H1 (cell line): ENCODE results near the gene LINC01488. TPM values are rescaled to one million over a fixed set of nuclear protein-coding genes. Genes with fewer than 3 reads are reported as not detected.

Experiments
- CTCF ChIA-PET: fragments of 300-600 bp; sonication (Branson Sonifier 250); formaldehyde crosslinking; loops from one replicate; lab custom pipeline; 2021; ENCODE audit not compliant: partially characterized antibody; lab: Charles Lee
- POLR2A ChIA-PET: fragments of 300-600 bp; sonication (Branson Sonifier 250); formaldehyde crosslinking; loops from one replicate; lab custom pipeline; 2021; ENCODE audit warnings: inconsistent platforms; ENCODE audit not compliant: partially characterized antibody; lab: Charles Lee
- DNase-seq, 2 experiments: peaks; one replicate each; pipeline versions ENCODE4 v3.0.0 to v3.0.0-alpha.2; 2010 to 2022; ENCODE audit warnings: low spot score in 2 of 2, low read depth in 1 of 2, mixed read lengths in 1 of 2
- FAIRE-seq: peaks from 2 replicates; lab custom pipeline; 2011; peaks lifted over from hg19 to GRCh38; lab: Jason Lieb, UNC
- H2AFZ ChIP-seq: 2 replicates; pipeline ENCODE4 v1.8.1; 2012; ENCODE audit warnings: low read length, inconsistent platforms
- H2AK5ac ChIP-seq: 2 replicates; pipeline ENCODE4 v1.6.1; 2013; ENCODE audit warnings: low read depth, low read length
- H2BK120ac ChIP-seq: replicated peaks from 2 replicates; pipeline ENCODE3; 2013; ENCODE audit warnings: low read depth, low read length, inconsistent platforms
- H2BK12ac ChIP-seq: 2 replicates; pipeline ENCODE4 v1.6.1; 2013; ENCODE audit warnings: low read depth, low read length
- H2BK15ac ChIP-seq: 2 replicates; pipeline ENCODE4 v1.6.1; 2013; ENCODE audit warnings: low read length
- H2BK20ac ChIP-seq: 2 replicates; pipeline ENCODE4 v1.6.1; 2013; ENCODE audit warnings: low read length
- H2BK5ac ChIP-seq: 2 replicates; pipeline ENCODE4 v1.6.1; 2013; ENCODE audit warnings: low read depth, low read length
- H3K14ac ChIP-seq: 2 replicates; pipeline ENCODE4 v1.6.1; 2013; ENCODE audit warnings: inconsistent platforms; ENCODE audit not compliant: insufficient read length
- H3K18ac ChIP-seq: 2 replicates; pipeline ENCODE4 v1.6.1; 2013; ENCODE audit warnings: low read length; ENCODE audit errors: extremely low read depth
- H3K23ac ChIP-seq: 2 replicates; pipeline ENCODE4 v1.6.1; 2013; ENCODE audit warnings: inconsistent platforms; ENCODE audit not compliant: insufficient read length
- H3K23me2 ChIP-seq: 2 replicates; pipeline ENCODE4 v1.6.1; 2013; ENCODE audit warnings: low read depth, low read length
- H3K27ac ChIP-seq: 2 replicates; pipeline ENCODE4 v1.6.1; 2011; ENCODE audit warnings: low read depth, low read length, inconsistent platforms
- H3K27me3 ChIP-seq, 4 experiments: replicated peaks in 1 of 4; 1 replicate in 1 of 4; 2 replicates in 3 of 4; pipeline versions ENCODE4 v1.6.1 to v1.8.1; 2011 to 2013; ENCODE audit warnings: low read length in 3 of 4, mild to moderate bottlenecking in 3 of 4, inconsistent platforms in 2 of 4, mixed read lengths in 2 of 4, moderate library complexity in 1 of 4; ENCODE audit not compliant: control insufficient read depth in 3 of 4, insufficient read depth in 3 of 4; ENCODE audit errors: extremely low read depth in 1 of 4
- H3K36me3 ChIP-seq, 4 experiments: 2 replicates each; pipeline versions ENCODE4 v1.6.1 to v1.8.1; 2011 to 2013; ENCODE audit warnings: mild to moderate bottlenecking in 4 of 4, low read length in 3 of 4, moderate library complexity in 2 of 4, control low read depth in 1 of 4, inconsistent platforms in 1 of 4; ENCODE audit not compliant: insufficient read depth in 4 of 4, control insufficient read depth in 2 of 4
- H3K4ac ChIP-seq: replicated peaks from 2 replicates; pipeline ENCODE3; 2013; ENCODE audit warnings: low read length, low read depth, mixed read lengths, inconsistent platforms; ENCODE audit not compliant: insufficient read length
- H3K4me1 ChIP-seq, 4 experiments: replicated peaks in 1 of 4; 1 replicate in 1 of 4; 2 replicates in 3 of 4; pipeline versions ENCODE4 v1.6.1 to v1.8.1; 2011 to 2013; ENCODE audit warnings: low read length in 3 of 4, inconsistent platforms in 2 of 4, mixed read lengths in 1 of 4; ENCODE audit not compliant: insufficient read depth in 4 of 4, control insufficient read depth in 3 of 4
- H3K4me2 ChIP-seq, 2 experiments: 2 replicates each; pipeline versions ENCODE4 v1.6.1 to v1.8.1; 2011 to 2013; ENCODE audit warnings: low read depth in 2 of 2, low read length in 2 of 2, control low read depth in 1 of 2, inconsistent platforms in 1 of 2, mild to moderate bottlenecking in 1 of 2; ENCODE audit not compliant: insufficient read depth in 1 of 2
- H3K4me3 ChIP-seq, 4 experiments: fragments of 200-600, 300-600 bp in 1 of 4; sonication (generic), shearing (Covaris generic), sonication (Bioruptor Twin) in 1 of 4; 2 replicates each; pipeline versions ENCODE4 v1.5.1 to v1.8.1; 2011 to 2016; ENCODE audit warnings: low read length in 4 of 4, low read depth in 3 of 4, control low read depth in 2 of 4, inconsistent platforms in 2 of 4, mild to moderate bottlenecking in 2 of 4, mixed read lengths in 1 of 4, moderate library complexity in 1 of 4; ENCODE audit not compliant: insufficient read depth in 2 of 4; ENCODE audit errors: extremely low read depth in 1 of 4
- H3K56ac ChIP-seq: replicated peaks from 2 replicates; pipeline ENCODE3; 2013; ENCODE audit warnings: low read depth, mild to moderate bottlenecking, mixed read lengths, low read length, inconsistent platforms; ENCODE audit not compliant: insufficient read length
- H3K79me1 ChIP-seq: 2 replicates; pipeline ENCODE4 v1.6.1; 2013; ENCODE audit warnings: low read depth, low read length, control low read depth
- H3K79me2 ChIP-seq, 2 experiments: 2 replicates each; pipeline versions ENCODE4 v1.6.1 to v1.8.1; 2012 to 2013; ENCODE audit warnings: low read length in 2 of 2, mild to moderate bottlenecking in 2 of 2, inconsistent platforms in 1 of 2; ENCODE audit not compliant: insufficient read depth in 2 of 2, control insufficient read depth in 1 of 2
- H3K9ac ChIP-seq, 4 experiments: replicated peaks in 1 of 4; 1 replicate in 1 of 4; 2 replicates in 3 of 4; pipeline versions ENCODE4 v1.6.1 to v1.8.1; 2011 to 2013; ENCODE audit warnings: low read depth in 3 of 4, low read length in 3 of 4, control low read depth in 2 of 4, mild to moderate bottlenecking in 2 of 4, moderate library complexity in 2 of 4, inconsistent platforms in 1 of 4; ENCODE audit errors: extremely low read depth in 1 of 4
- H3K9me3 ChIP-seq, 2 experiments: 2 replicates each; pipeline versions ENCODE4 v1.6.1 to v1.8.1; 2012 to 2013; ENCODE audit warnings: mild to moderate bottlenecking in 2 of 2, moderate library complexity in 2 of 2, control low read depth in 1 of 2, inconsistent platforms in 1 of 2, low read depth in 1 of 2, low read length in 1 of 2, mixed read lengths in 1 of 2; ENCODE audit not compliant: insufficient read depth in 2 of 2
- H4K20me1 ChIP-seq, 2 experiments: replicated peaks in 1 of 2; 2 replicates each; pipeline versions ENCODE3 to v1.8.1; 2011 to 2013; ENCODE audit warnings: inconsistent platforms in 2 of 2, low read length in 2 of 2, mild to moderate bottlenecking in 1 of 2; ENCODE audit not compliant: insufficient read depth in 2 of 2, control insufficient read depth in 1 of 2
- H4K5ac ChIP-seq: 2 replicates; pipeline ENCODE4 v1.6.1; 2013; ENCODE audit warnings: low read length, low read depth, mixed read lengths, inconsistent platforms; ENCODE audit not compliant: insufficient read length
- H4K8ac ChIP-seq: 2 replicates; pipeline ENCODE4 v1.8.0; 2013; ENCODE audit warnings: mild to moderate bottlenecking, moderate library complexity, low read length, inconsistent platforms; ENCODE audit not compliant: insufficient read depth; ENCODE audit errors: extremely low read depth
- H4K91ac ChIP-seq: replicated peaks from 2 replicates; pipeline ENCODE3; 2013; ENCODE audit warnings: low read length, mixed read lengths, inconsistent platforms; ENCODE audit not compliant: insufficient read length
- BACH1 ChIP-seq: IDR thresholded peaks from 2 replicates; pipeline ENCODE4 v1.6.1; 2012; ENCODE audit warnings: low read length, improper control_type of control experiment
- KDM5A ChIP-seq: fragments of 200-600 bp; IDR thresholded peaks from 2 replicates; pipeline ENCODE4 v1.7.1; 2012; ENCODE audit warnings: mild to moderate bottlenecking, low read length, inconsistent platforms, mixed read lengths
- PHF8 ChIP-seq: fragments of 200-600 bp; sonication (generic); conservative IDR thresholded peaks from 2 replicates; pipeline ENCODE4 v1.7.1; 2012; ENCODE audit warnings: low read depth, mild to moderate bottlenecking, inconsistent platforms, low read length, moderate library complexity
- TBP ChIP-seq: IDR thresholded peaks from 2 replicates; pipeline ENCODE4 v1.6.1; 2011; ENCODE audit warnings: low read depth, low read length, improper control_type of control experiment
- WGBS, 2 experiments: shearing (Covaris generic) in 1 of 2; methylation state at CpG; one replicate each; pipeline versions ENCODE4 v1.1.6 to v1.1.7; 2013 to 2015; ENCODE audit warnings: low lambda C conversion rate in 2 of 2, mixed read lengths in 2 of 2, inconsistent platforms in 1 of 2, low coverage in 1 of 2, missing lambda C conversion rate in 1 of 2; ENCODE audit not compliant: insufficient replicate concordance in 2 of 2, insufficient coverage in 1 of 2, insufficient read length in 1 of 2; ENCODE audit errors: extremely low coverage in 1 of 2, missing lambda C conversion rate in 1 of 2; 5-methylcytosine and 5-hydroxymethylcytosine counted together
- polyA plus RNA-seq, 7 experiments: library from polyadenylated mRNA; depleted of rRNA in 3 of 7; stranded (reverse) in 5 of 7; unstranded in 2 of 7; fragments of >200 nt in 5 of 7; fragments of 200-250 nt in 2 of 7; gene quantifications; 1 replicate in 5 of 7; 2 replicates in 1 of 7; 4 replicates in 1 of 7; pipeline versions ENCODE4 v1.2.1 to v1.2.3, GENCODE V29; 2011 to 2013; ENCODE audit warnings: missing spikeins in 2 of 7, mixed read lengths in 2 of 7
- total RNA-seq: library from RNA; stranded (reverse); fragmentation: NEBNext Ultra II Directional; extraction: Animal tissue kit (Norgen Biotek cat#: 25700); gene quantifications from 2 replicates; pipeline ENCODE4 v1.2.1, GENCODE V29; 2021

The LINC01488 gene
- total and polyA plus RNA-seq, 2 of the 8 experiments (the other 6 are each of a cell fraction or from before 2014, with no cell fraction given): not detected

GRCh38 chr11:69524291-69524882 lies 42.9 kb downstream of the LINC01488 start:
- Histone ChIP-seq H4K8ac (no peak overlapping the region), H2BK12ac (0 out of 2 replicates have a peak overlapping the region, but pooled peaks have one; percentile 100), H3K9ac (no peak overlapping the region), H3K27ac (no peak overlapping the region), H3K18ac (peak overlapping the region; percentile 83), H2AFZ (no peak overlapping the region), H2BK120ac (peak overlapping the region; percentile 95), H3K23ac (no peak overlapping the region), H3K14ac (no peak overlapping the region), H3K4me3 (no peak overlapping the region), H4K91ac (peak overlapping the region; percentile 38), H3K27me3 (peaks cover 0 to 10% (median 1%) of the 10 kb centered on the region in 4 experiments; a peak in 3 of 7 replicates), H3K79me2 (no peaks in the 10 kb centered on the region), H3K9me3 (peaks cover 0 to 2% of the 10 kb centered on the region in 2 experiments; a peak in 1 of 4 replicates), H2BK15ac (no peak overlapping the region; the same call in 1 of the 2 replicates), H3K4me1 (peaks cover 5 to 26% (median 10%) of the 10 kb centered on the region in 4 experiments), H4K5ac (no peak overlapping the region), H3K23me2 (no peaks in the 10 kb centered on the region), H3K79me1 (no peaks in the 10 kb centered on the region), H3K56ac (no peak overlapping the region), H2AK5ac (0 out of 2 replicates have a peak overlapping the region, but pooled peaks have one; percentile 82)
- FAIRE-seq: no peak
- CTCF ChIA-PET: interaction anchor here (0.8 to 1.0 kb wide), 2 partner anchors 64 to 423 kb away, joined by 3 read pairs; no protein-coding TSS in a partner anchor
- WGBS, 2 experiments: 90% methylated on average over 15 of the region's 15 CpGs; no CpG with 5 or more reads in 1 of the 2 experiments
- POLR2A ChIA-PET: interaction anchor here (0.6 to 2.9 kb wide), 5 partner anchors 9 to 115 kb away, joined by 3 to 12 read pairs (median 4); no protein-coding TSS in a partner anchor
- TF ChIP-seq PHF8: no peak
- TF ChIP-seq BACH1: no peak
- TF ChIP-seq KDM5A: no peak
- no peak for TF ChIP-seq TBP
- TF ChIP-seq, all 59 proteins: peak for 0
- Histone ChIP-seq H2BK20ac (peak overlapping the region; percentile 97; the same call in 1 of the 2 replicates), H3K36me3 (no peaks in the 10 kb centered on the region), H4K20me1 (no peaks in the 10 kb centered on the region), H2BK5ac (no peak overlapping the region), H3K4me2 (no peak overlapping the region), H3K4ac (no peak overlapping the region)
- DNase-seq: no peak
